Posterior vena cava (tissue), 2 donors: ENCODE data around the gene HEPN1. TPM values are rescaled to one million over a fixed set of nuclear protein-coding genes. Genes with fewer than 3 reads are reported as not detected.

Experiments
- DNase-seq: peaks from one replicate; pipeline ENCODE4 v3.0.0-alpha.2; 2020; ENCODE audit warnings: low spot score
- intact Hi-C, 2 donors: fragments of 100-400 bp; cut with DNase I; formaldehyde crosslinking; loops; one replicate each; pipeline versions ENCODE4 v1.14.1 to v1.14.2; 2022 to 2023
- long read RNA-seq, 2 donors: library from polyadenylated mRNA; unstranded; transcript quantifications; one replicate each; pipeline ENCODE4 v2.0.0, GENCODE V29; 2020 to 2021
- total RNA-seq, 2 donors: library from RNA; stranded (reverse); fragmentation: NEBNext Ultra II Directional; extraction: Animal tissue kit (Norgen Biotek cat#: 25700); gene quantifications; one replicate each; pipeline ENCODE4 v1.2.1, GENCODE V29; 2021
- donor health status: DM: yes; HTN: yes; CAD: no.
- donor health status: DM: yes; HTN: yes; CAD: no.

Gene HEPN1
- total RNA-seq = under 1 TPM in 1 of 2 donors, not detected in 1; 0.28 TPM
- long read RNA-seq, donor 1 = 0 reads
- long read RNA-seq, donor 2 = 0 reads

DNA sequence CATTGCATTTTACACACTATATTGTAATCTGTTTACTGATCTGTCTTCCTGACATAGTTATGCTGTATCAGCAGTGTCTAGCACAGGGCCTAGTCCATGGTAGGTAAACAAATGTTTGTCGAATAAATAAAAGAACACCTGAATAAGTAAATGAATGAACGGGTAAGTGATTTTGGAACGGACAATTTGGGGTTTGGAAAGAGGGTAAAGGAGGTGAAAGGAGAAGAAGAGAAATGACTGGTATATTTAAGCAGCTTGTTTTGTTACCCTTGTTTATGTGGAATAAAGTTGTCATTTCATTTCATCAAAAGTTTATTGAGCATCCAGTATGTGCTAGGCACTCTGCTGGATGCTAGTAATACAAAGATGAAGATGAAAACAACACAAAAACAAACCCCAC, at the start of gene HEPN1:
Gene HEPN1, plus strand, starts transcription at position 301 of the 400 bp plus-strand sequence.
- no peak for DNase-seq
- intact Hi-C loops = no loop called here

DNA sequence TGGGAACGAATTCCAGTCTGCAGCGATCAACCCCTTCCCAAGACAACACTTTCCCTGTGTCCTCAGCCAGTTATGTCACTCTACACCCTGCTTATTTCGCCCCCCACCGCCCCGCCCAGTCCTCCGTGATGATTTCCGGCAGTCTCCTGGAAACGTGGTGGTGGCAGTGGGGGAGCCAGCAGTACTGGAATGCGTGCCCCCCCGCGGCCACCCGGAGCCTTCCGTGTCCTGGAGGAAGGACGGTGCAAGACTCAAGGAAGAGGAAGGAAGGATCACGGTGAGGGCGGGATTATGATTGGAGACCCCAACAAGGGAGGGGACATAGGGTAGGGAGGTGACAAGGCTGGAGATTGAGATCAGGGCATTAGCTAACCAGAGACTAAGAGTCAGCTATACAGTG, 49.7 kb upstream of the HEPN1 start:
- intact Hi-C loops = loop anchor here in 1 of 2 donors (10.0 kb wide), 1 partner anchor 205 kb away; no protein-coding TSS in a partner anchor
- DNase-seq = no peak

- DNase-seq = no peak
- intact Hi-C loops = loop anchor here in 1 of 2 donors (10.0 kb wide), 1 partner anchor 205 kb away; no protein-coding TSS in a partner anchor
Observed at GRCh38 chr11:124869856-124870387, 49.1 kb upstream of the HEPN1 start.

DNA sequence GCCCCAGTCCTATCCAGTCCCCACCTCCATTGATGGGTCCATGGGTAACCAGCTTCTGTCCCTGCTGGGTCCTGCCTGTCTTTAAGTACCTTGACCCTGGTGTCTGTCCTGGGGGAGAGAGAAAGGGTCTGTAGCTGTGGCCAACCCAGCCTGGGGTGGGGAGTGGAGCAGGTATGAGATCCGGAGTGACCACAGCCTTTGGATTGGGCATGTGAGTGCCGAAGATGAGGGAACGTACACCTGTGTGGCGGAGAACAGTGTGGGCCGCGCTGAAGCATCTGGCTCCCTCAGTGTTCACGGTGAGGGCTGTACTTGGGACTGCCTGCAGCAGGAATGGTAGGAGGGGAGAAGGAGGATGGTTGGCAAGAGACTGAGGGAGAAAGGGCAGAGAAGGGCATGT, 48.6 kb upstream of the HEPN1 start:
- no peak for DNase-seq
- intact Hi-C loops = no loop called here

GRCh38 chr11:124872280-124872679, 46.8 kb upstream of the HEPN1 start:
- intact Hi-C loops = no loop called here
- DNase-seq = no peak

- intact Hi-C loops = no loop called here
- DNase-seq = no peak
Observed at GRCh38 chr11:124872741-124873140, 46.3 kb upstream of the HEPN1 start.

DNA sequence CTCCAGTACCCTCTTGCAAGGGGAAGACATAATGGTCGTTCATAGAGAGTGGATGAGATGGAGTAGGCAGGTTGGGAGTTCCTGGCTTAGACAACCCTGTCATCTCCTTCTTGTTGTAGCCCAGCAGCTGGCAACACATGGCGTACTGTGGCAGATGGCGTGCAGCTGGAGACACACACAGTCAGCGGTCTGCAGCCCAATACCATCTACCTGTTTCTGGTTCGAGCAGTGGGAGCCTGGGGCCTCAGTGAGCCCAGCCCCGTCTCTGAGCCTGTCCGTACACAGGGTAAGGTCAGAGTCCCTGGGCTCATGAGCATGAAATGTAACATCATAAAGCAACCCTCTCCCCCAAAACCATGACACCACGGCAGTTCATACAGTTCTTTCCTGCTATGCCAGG, 45.1 kb upstream of the HEPN1 start:
- intact Hi-C loops = no loop called here
- DNase-seq = no peak

DNA sequence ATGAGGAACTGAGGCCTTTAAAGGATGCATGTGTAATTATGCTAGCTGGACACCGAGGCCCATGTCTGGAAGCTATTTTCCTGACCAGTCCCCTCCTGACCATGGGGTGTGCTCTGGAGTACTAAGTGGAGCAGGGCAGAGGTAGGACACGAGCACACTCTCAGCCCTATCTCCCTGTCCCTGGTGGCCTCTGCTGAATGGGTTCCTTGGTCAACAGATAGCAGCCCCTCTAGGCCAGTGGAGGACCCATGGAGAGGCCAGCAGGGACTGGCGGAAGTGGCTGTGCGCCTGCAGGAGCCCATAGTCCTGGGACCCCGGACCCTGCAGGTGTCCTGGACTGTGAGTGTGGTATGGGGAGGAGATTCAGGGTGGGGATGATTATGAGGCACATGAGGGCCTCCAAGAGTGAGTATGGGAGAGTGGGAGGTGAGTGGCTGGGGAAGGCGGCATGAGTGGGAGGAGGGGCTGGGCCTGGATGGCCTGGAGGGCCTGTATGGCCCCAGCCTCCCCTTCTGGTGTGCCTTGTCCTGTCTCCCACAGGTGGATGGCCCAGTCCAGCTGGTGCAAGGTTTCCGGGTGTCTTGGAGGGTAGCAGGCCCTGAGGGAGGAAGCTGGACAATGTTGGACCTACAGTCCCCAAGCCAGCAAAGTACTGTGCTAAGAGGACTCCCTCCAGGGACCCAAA, 44.3 kb upstream of the HEPN1 start:
- intact Hi-C loops = no loop called here
- no peak for DNase-seq

- intact Hi-C loops = no loop called here
- DNase-seq = no peak
Observed at GRCh38 chr11:124875401-124875800, 43.6 kb upstream of the HEPN1 start.

DNA sequence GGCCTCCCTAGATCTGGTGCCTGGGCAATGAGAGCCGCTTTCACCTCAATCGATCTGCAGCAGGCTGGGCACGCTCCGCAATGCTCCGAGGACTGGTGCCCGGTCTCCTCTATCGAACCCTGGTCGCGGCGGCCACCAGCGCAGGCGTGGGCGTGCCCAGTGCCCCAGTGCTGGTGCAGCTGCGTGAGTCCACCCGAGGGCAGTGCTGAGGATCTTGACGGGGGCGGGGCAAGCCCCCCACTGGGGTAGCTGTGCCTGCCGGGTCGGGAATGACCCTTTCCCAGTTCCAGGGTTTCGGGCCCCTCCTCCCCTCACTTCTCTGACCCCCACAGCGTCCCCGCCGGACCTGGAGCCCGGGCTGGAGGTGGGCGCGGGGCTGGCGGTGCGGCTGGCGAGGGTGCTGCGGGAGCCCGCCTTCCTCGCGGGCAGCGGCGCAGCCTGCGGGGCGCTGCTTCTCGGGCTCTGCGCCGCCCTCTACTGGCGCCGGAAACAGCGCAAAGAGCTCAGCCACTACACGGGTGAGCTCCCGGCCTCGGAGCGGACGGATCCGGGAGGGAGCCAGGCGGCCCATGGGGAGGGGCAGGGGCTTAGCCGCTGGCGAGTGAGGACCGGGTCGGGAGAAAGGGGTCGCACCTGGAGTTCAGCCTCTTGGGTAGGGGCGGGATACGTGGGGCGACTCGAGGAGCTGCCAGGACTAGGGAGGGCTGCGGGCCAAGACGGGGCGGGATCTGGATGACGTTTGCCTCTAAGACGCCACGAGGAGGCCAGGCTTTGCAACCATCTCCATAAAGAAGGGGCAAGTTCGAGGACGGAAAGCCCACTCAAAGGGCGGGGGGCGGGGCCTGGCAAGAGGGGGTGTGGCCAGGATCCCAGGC, 42.9 kb upstream of the HEPN1 start:
- intact Hi-C loops = no loop called here
- peak; percentile 96 for DNase-seq

- DNase-seq = no peak
- intact Hi-C loops = loop anchor here in 1 of 2 donors (1.0 kb wide), 1 partner anchor 43 kb away; no protein-coding TSS in a partner anchor
Observed at GRCh38 chr11:124876818-124877630, 42.0 kb upstream of the HEPN1 start.

- intact Hi-C loops = loop anchor here in 1 of 2 donors (1.0 kb wide), 1 partner anchor 43 kb away; no protein-coding TSS in a partner anchor
- DNase-seq = no peak
Observed at GRCh38 chr11:124877631-124877909, 41.5 kb upstream of the HEPN1 start.

DNA sequence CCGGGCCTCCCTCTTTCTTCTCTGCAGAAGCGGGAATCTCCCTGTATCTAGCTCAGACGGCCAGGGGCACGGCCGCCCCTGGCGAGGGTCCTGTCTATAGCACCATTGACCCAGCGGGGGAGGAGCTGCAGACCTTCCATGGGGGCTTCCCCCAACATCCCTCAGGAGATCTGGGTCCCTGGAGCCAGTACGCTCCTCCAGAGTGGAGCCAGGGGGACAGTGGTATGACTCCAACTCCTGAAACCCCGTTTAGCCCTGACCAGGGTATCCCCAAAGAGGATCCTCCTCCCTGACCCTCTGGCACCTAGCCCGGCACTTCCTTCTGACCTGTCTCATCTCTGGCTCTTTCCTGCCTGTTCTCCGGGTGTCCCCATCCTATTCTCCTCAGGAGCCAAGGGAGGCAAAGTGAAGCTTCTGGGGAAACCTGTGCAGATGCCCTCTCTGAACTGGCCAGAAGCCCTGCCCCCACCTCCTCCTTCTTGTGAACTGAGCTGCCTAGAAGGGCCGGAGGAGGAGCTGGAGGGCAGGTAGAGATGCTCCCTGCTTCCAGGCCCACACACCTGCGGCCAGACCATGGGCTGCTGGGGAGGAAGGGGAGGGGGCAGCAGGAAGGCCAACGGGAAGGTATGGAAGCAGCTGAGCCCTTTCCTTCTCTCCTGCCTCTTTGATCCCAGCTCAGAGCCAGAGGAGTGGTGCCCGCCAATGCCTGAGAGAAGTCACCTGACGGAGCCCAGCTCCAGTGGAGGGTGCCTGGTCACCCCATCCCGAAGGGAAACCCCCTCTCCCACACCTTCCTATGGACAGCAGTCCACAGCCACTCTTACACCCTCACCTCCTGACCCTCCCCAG, 40.9 kb upstream of the HEPN1 start:
- DNase-seq = no peak
- intact Hi-C loops = loop anchor here in 1 of 2 donors (1.0 kb wide), 1 partner anchor 42 kb away; no protein-coding TSS in a partner anchor

DNA sequence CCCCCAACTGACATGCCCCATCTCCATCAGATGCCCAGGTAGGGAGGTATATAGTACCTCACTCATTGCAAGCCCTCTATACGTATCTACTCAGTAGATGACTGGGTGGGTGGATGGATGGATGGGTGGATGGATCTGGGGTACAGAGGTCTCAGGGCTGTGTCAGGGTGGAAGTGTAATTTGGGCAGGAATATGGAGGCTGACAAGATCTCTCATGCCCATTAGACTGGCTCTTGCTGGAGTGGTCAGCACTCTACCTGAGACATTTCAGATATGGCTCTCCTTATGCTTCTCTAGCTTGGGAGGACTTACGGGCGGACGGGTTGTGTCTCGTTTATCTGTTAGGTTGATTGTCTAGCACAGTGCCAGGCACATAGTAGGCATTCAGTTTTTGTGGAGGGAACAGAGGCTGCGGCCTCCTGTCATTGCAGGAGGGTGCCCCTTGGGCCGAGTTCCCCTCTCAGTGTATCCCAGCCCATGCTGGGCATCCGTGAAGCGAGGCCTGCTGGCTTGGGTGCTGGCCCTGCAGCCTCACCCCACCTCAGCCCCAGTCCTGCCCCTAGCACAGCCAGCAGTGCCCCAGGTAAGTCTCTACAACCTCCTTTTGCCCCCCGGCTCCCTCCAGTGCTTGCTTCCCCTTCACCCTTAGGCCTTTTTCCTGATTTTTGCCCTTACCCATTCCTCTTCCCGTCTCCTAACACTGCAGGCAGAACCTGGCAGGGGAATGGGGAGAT, 40.1 kb upstream of the HEPN1 start:
- intact Hi-C loops = no loop called here

GRCh38 chr11:124879493-124880289, 39.4 kb upstream of the HEPN1 start:
- DNase-seq = no peak
- intact Hi-C loops = loop anchor here in 1 of 2 donors (10.0 kb wide), 1 partner anchor 1385 kb away; the partner anchor contains the start of genes FOXRED1 and SRPRA

More for the DNA sequence above, 40.1 kb upstream of the HEPN1 start:
- no peak for DNase-seq

- intact Hi-C loops = loop anchor here in 1 of 2 donors (10.0 kb wide), 1 partner anchor 1385 kb away; the partner anchor contains the start of genes FOXRED1 and SRPRA
- DNase-seq = no peak
Observed at GRCh38 chr11:124880290-124880611, 38.8 kb upstream of the HEPN1 start.

DNA sequence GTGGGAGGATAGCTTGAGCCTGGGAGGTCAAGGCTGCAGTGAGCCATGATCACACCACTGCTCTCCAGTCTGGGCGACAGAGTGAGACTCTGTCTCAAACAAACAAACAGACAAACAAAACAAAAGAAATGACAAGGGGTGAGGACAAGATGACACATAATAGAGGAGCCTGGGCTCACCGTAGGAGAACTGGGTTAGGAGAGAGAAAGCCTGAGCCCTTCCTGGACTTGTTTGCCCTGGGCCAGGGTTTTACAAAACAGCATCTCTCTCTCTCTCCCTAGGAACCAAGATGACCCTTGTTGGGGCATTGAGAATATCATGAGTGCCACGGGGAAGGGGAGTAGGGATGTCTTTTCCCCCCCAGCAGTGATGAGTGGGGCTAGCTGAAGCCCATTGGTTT, 38.1 kb upstream of the HEPN1 start:
- DNase-seq = no peak
- intact Hi-C loops = loop anchor here in 1 of 2 donors (10.0 kb wide), 1 partner anchor 1384 kb away; the partner anchor contains the start of genes FOXRED1 and SRPRA
